ENCODE data around the gene SLCO4C1. TPM values are rescaled to one million over a fixed set of nuclear protein-coding genes. Genes with fewer than 3 reads are reported as not detected.

Gene SLCO4C1
- total and polyA plus RNA-seq, 2 of the 13 experiments (the other 11 are each of a cell fraction or from before 2014, with no cell fraction given): 1.3 to 7.8 TPM

- Histone ChIP-seq H3K4me3 (replicated peaks in 1 of 3; ENCODE audit: insufficient read depth in 1 of 3, low read depth in 2 of 3, low read length in 3 of 3) (peak overlapping the region in 2 of 3 experiments; percentile 17 to 21; a peak in 1 of 6 replicates), H3K4me2 (ENCODE audit: low read depth, low read length) (peak overlapping the region; percentile 62), H3K9me3 (ENCODE audit: low read length) (no peaks in the 10 kb centered on the region), H3K9ac (ENCODE audit: insufficient read depth, low read depth, low read length) (no peak overlapping the region), H3K27ac (ENCODE audit: extremely low read length, insufficient read depth, low read length) (peak overlapping the region; percentile 46), H2AFZ (ENCODE audit: low read length) (no peak overlapping the region), H4K20me1 (ENCODE audit: insufficient read depth, low read length) (no peaks in the 10 kb centered on the region), H3K27me3 (ENCODE audit: control insufficient read depth in 1 of 2, insufficient read depth in 2 of 2, low read length in 2 of 2) (no peaks in the 10 kb centered on the region), H3K36me3 (replicated peaks in 1 of 2; ENCODE audit: control insufficient read depth in 1 of 2, insufficient read depth in 2 of 2, low read length in 2 of 2) (no peaks in the 10 kb centered on the region), H3K4me1 (ENCODE audit: insufficient read depth, low read length) (peaks cover 50% of the 10 kb centered on the region), H3K79me2 (ENCODE audit: insufficient read depth, low read length) (peaks cover 5% of the 10 kb centered on the region)
- no TSS peak for BruUV-seq (replicated peaks)
- no peak for FAIRE-seq
- POLR2A ChIA-PET: no interaction called here
- CTCF ChIA-PET (ENCODE audit: low intra/inter-chr PET ratio, low total read pairs): no interaction called here
- ATAC-seq: peak; percentile 87
- intact Hi-C loops (cut with micrococcal nuclease; ENCODE audit: unreplicated experiment): no loop called here
- in situ Hi-C loops (cut with HindIII; ENCODE audit: extremely low pct_ligation_motif_present, low pct_unique_long_range_greater_than_20kb): no loop called here
- peak; percentile 15 for DNase-seq (ENCODE audit: low spot score)
- 30% methylated on average over 6 of the region's 6 CpGs for WGBS (ENCODE audit: low lambda C conversion rate)
- TF ChIP-seq BRF2 (CRISPR knock-in tag; IDR thresholded peaks at IDR 0.05) (no peak), FOXA3 (CRISPR knock-in tag; IDR thresholded peaks at IDR 0.05) (peak; percentile 49; the same call in 1 of the 2 replicates), PAXIP1 (CRISPR knock-in tag; conservative IDR thresholded peaks at IDR 0.05) (peak; percentile 35; the same call in 1 of the 2 replicates), ISL2 (CRISPR knock-in tag; IDR thresholded peaks at IDR 0.05) (0 out of 2 replicates have a peak, but pooled peaks have one; percentile 19), ARID5B (CRISPR knock-in tag; IDR thresholded peaks at IDR 0.05) (0 out of 2 replicates have a peak, but pooled peaks have one; percentile 14), ZNF816 (CRISPR knock-in tag; IDR thresholded peaks at IDR 0.05; ENCODE audit: borderline replicate concordance) (0 out of 2 replicates have a peak, but pooled peaks have one; percentile 14), EEA1 (CRISPR knock-in tag; IDR thresholded peaks at IDR 0.05; ENCODE audit: borderline replicate concordance) (no peak), HNF4A (CRISPR knock-in tag; IDR thresholded peaks at IDR 0.05) (peak; percentile 32), CBX1 (IDR thresholded peaks at IDR 0.05; ENCODE audit: low read depth) (no peak), FOXA1 (IDR thresholded peaks at IDR 0.05) (peak; percentile 52; the same call in 1 of the 2 replicates), FOXA1 (CRISPR knock-in tag; IDR thresholded peaks at IDR 0.05) (no peak)
These were observed 6.7 kb downstream of the SLCO4C1 start for GRCh38 chr5:102289251-102289899.
